ENCODE results near the gene PKD1.

The PKD1 gene

GRCh38 chr16:2175454-2175853, 39.8 kb upstream of the PKD1 start:
- H3K4me3 ChIP-seq (ENCODE audit: control insufficient read depth, low read depth, low read length), result no peak overlapping the region
- DNase-seq (ENCODE audit: low read depth), result no peak
- no peak for TF ChIP-seq CTCF (IDR thresholded peaks at IDR 0.05; ENCODE audit: control insufficient read depth, insufficient read depth, low read depth, low read length, missing control alignments)

GRCh38 chr16:2174396-2175131, 38.9 kb upstream of the PKD1 start:
- TF ChIP-seq CTCF (IDR thresholded peaks at IDR 0.05; ENCODE audit: control insufficient read depth, insufficient read depth, low read depth, low read length, missing control alignments), result no peak
- DNase-seq (ENCODE audit: low read depth), result no peak

GRCh38 chr16:2173916-2174315, 38.2 kb upstream of the PKD1 start:
- no peak for DNase-seq (ENCODE audit: low read depth)
- no peak for TF ChIP-seq CTCF (IDR thresholded peaks at IDR 0.05; ENCODE audit: control insufficient read depth, insufficient read depth, low read depth, low read length, missing control alignments)

More at GRCh38 chr16:2174396-2175131, 38.9 kb upstream of the PKD1 start:
- no peak overlapping the region for H3K4me3 ChIP-seq (ENCODE audit: control insufficient read depth, low read depth, low read length)

GRCh38 chr16:2173366-2173765, 37.7 kb upstream of the PKD1 start:
- no peak for TF ChIP-seq CTCF (IDR thresholded peaks at IDR 0.05; ENCODE audit: control insufficient read depth, insufficient read depth, low read depth, low read length, missing control alignments)
- DNase-seq (ENCODE audit: low read depth), result no peak
- H3K4me3 ChIP-seq (ENCODE audit: control insufficient read depth, low read depth, low read length), result no peak overlapping the region

More at GRCh38 chr16:2173916-2174315, 38.2 kb upstream of the PKD1 start:
- no peak overlapping the region for H3K4me3 ChIP-seq (ENCODE audit: control insufficient read depth, low read depth, low read length)

GRCh38 chr16:2172688-2173335, 37.1 kb upstream of the PKD1 start:
- H3K4me3 ChIP-seq (ENCODE audit: control insufficient read depth, low read depth, low read length), result no peak overlapping the region
- DNase-seq (ENCODE audit: low read depth), result no peak
- TF ChIP-seq CTCF (IDR thresholded peaks at IDR 0.05; ENCODE audit: control insufficient read depth, insufficient read depth, low read depth, low read length, missing control alignments), result no peak

GRCh38 chr16:2171601-2172178, 36.0 kb upstream of the PKD1 start:
- TF ChIP-seq CTCF (IDR thresholded peaks at IDR 0.05; ENCODE audit: control insufficient read depth, insufficient read depth, low read depth, low read length, missing control alignments), result no peak
- no peak overlapping the region for H3K4me3 ChIP-seq (ENCODE audit: control insufficient read depth, low read depth, low read length)
- no peak for DNase-seq (ENCODE audit: low read depth)

Data from AG09309 (cell line).